GM23338 (cell line): ENCODE data around the gene C14orf180. TPM values are rescaled to one million over a fixed set of nuclear protein-coding genes. Genes with fewer than 3 reads are reported as not detected.

Source experiments
- ATAC-seq: fragments of 200-7000 bp; cut with Tn5 transposase; 3 replicates; pipeline ENCODE4 v1.9.1; 2020
- DNase-seq: peaks from one replicate; pipeline ENCODE4 v3.0.0-alpha.2; 2015; ENCODE audit warnings: low spot score
- H2AFZ ChIP-seq: fragments of 200-600 bp; sonication (generic); 2 replicates; pipeline ENCODE4 v1.8.0; 2016; ENCODE audit warnings: antibody characterized with exemption, mild to moderate bottlenecking, moderate library complexity
- H3F3A ChIP-seq: fragments of 200-600 bp; sonication (generic); replicated peaks from 2 replicates; pipeline ENCODE4 v1.8.0; 2017; ENCODE audit warnings: antibody characterized with exemption, mixed run types, low read depth
- H3K27ac ChIP-seq: fragments of 200-600 bp; sonication (generic); 2 replicates; pipeline ENCODE4 v1.6.1; 2016; ENCODE audit warnings: low read depth
- H3K27me3 ChIP-seq: fragments of 200-600 bp; sonication (generic); 2 replicates; pipeline ENCODE4 v1.8.0; 2016; ENCODE audit warnings: mild to moderate bottlenecking, mixed run types, moderate library complexity; ENCODE audit not compliant: insufficient read depth
- H3K36me3 ChIP-seq: fragments of 200-600 bp; sonication (generic); 2 replicates; pipeline ENCODE4 v1.8.0; 2016; ENCODE audit warnings: mild to moderate bottlenecking; ENCODE audit not compliant: insufficient read depth
- H3K4me1 ChIP-seq: fragments of 200-600 bp; sonication (generic); 2 replicates; pipeline ENCODE4 v1.8.0; 2016; ENCODE audit warnings: mild to moderate bottlenecking, moderate library complexity; ENCODE audit not compliant: insufficient read depth
- H3K4me2 ChIP-seq: fragments of 200-600 bp; sonication (generic); 2 replicates; pipeline ENCODE4 v1.7.1; 2017; ENCODE audit warnings: mixed run types
- H3K4me3 ChIP-seq: fragments of 200-600 bp; sonication (generic); 2 replicates; pipeline ENCODE4 v1.6.1; 2016; ENCODE audit warnings: mixed run types
- H3K79me2 ChIP-seq: fragments of 200-600 bp; sonication (generic); replicated peaks from 2 replicates; pipeline ENCODE4 v1.8.0; 2017; ENCODE audit warnings: mild to moderate bottlenecking; ENCODE audit not compliant: insufficient read depth
- H3K9me2 ChIP-seq: fragments of 200-600 bp; sonication (generic); 2 replicates; pipeline ENCODE4 v1.8.0; 2017; ENCODE audit not compliant: insufficient read depth
- H4K20me1 ChIP-seq: fragments of 200-600 bp; sonication (generic); replicated peaks from 2 replicates; pipeline ENCODE4 v1.8.0; 2017; ENCODE audit warnings: mild to moderate bottlenecking; ENCODE audit not compliant: insufficient read depth
- H3K27ac Mint-ChIP-seq: 2 replicates; pipeline ENCODE4 v1.8.0; 2020; ENCODE audit warnings: inconsistent platforms, mild to moderate bottlenecking, moderate library complexity, mixed read lengths
- H3K27me3 Mint-ChIP-seq: 3 replicates; pipeline ENCODE4 v1.8.0; 2022; ENCODE audit warnings: low read depth, mild to moderate bottlenecking, moderate library complexity, mixed read lengths, inconsistent platforms; ENCODE audit not compliant: insufficient read depth, poor library complexity
- H3K36me3 Mint-ChIP-seq: 3 replicates; pipeline ENCODE4 v1.8.0; 2021; ENCODE audit warnings: low read depth, mild to moderate bottlenecking, inconsistent platforms, moderate library complexity, mixed read lengths
- H3K4me1 Mint-ChIP-seq: 3 replicates; pipeline ENCODE4 v1.8.0; 2020; ENCODE audit warnings: mild to moderate bottlenecking, inconsistent platforms, mixed read lengths
- H3K4me3 Mint-ChIP-seq: 3 replicates; pipeline ENCODE4 v1.8.0; 2021; ENCODE audit warnings: moderate library complexity, mild to moderate bottlenecking, inconsistent platforms, mixed read lengths
- H3K9me3 Mint-ChIP-seq: 3 replicates; pipeline ENCODE4 v1.8.0; 2020; ENCODE audit warnings: moderate library complexity, mild to moderate bottlenecking, inconsistent platforms, mixed read lengths
- CREB1 ChIP-seq: fragments of 250-450 bp; sonication (Bioruptor Pico); IDR thresholded peaks from 2 replicates; pipeline ENCODE4 v1.5.0; 2020; ENCODE audit warnings: low read depth, mild to moderate bottlenecking, moderate library complexity
- CTCF ChIP-seq, 2 experiments: fragments of 200-600 bp in 1 of 2; sonication (generic) in 1 of 2; conservative IDR thresholded peaks; 2 replicates each; pipeline versions ENCODE4 v1.5.1 to v1.6.1; 2016 to 2017; ENCODE audit warnings: antibody characterized with exemption in 2 of 2, low read depth in 2 of 2, mild to moderate bottlenecking in 2 of 2, moderate library complexity in 1 of 2
- ETS1 ChIP-seq: IDR thresholded peaks from 2 replicates; pipeline ENCODE4 v1.6.1; 2016; ENCODE audit warnings: antibody characterized with exemption
- EZH2 ChIP-seq: fragments of 200-600 bp; sonication (generic); IDR thresholded peaks from one replicate; pipeline ENCODE4 v1.8.0; 2017; ENCODE audit warnings: antibody characterized with exemption, mild to moderate bottlenecking, low read depth; ENCODE audit not compliant: unreplicated experiment
- EZH2phosphoT487 ChIP-seq: fragments of 200-600 bp; sonication (generic); IDR thresholded peaks from one replicate; pipeline ENCODE4 v1.8.1; 2018; ENCODE audit warnings: antibody characterized with exemption; ENCODE audit not compliant: unreplicated experiment
- JUNB ChIP-seq: IDR thresholded peaks from one replicate; pipeline ENCODE4 v1.6.1; 2016; ENCODE audit warnings: antibody characterized with exemption; ENCODE audit not compliant: unreplicated experiment
- NANOG ChIP-seq: IDR thresholded peaks from 2 replicates; pipeline ENCODE4 v1.6.1; 2016; ENCODE audit warnings: antibody characterized with exemption, borderline replicate concordance
- POLR2AphosphoS5 ChIP-seq: IDR thresholded peaks from 2 replicates; pipeline ENCODE4 v1.6.1; 2016; ENCODE audit warnings: antibody characterized with exemption, low read depth
- REST ChIP-seq: IDR thresholded peaks from one replicate; pipeline ENCODE4 v1.6.1; 2018; ENCODE audit warnings: antibody characterized with exemption; ENCODE audit not compliant: unreplicated experiment
- STAT1 ChIP-seq: IDR thresholded peaks from one replicate; pipeline ENCODE4 v1.6.1; 2016; ENCODE audit warnings: antibody characterized with exemption; ENCODE audit not compliant: unreplicated experiment
- ZNF114 ChIP-seq: fragments of 250-450 bp; sonication (Bioruptor Pico); IDR thresholded peaks from 2 replicates; pipeline ENCODE4 v1.5.0; 2020; ENCODE audit warnings: mild to moderate bottlenecking, moderate library complexity
- ZNF331 ChIP-seq: fragments of 250-450 bp; sonication (Bioruptor Pico); IDR thresholded peaks from 2 replicates; pipeline ENCODE4 v1.5.0; 2020; ENCODE audit warnings: low read depth, mild to moderate bottlenecking, moderate library complexity
- ZNF462 ChIP-seq: fragments of 250-450 bp; sonication (Bioruptor Pico); IDR thresholded peaks from 2 replicates; pipeline ENCODE4 v1.5.0; 2020; ENCODE audit warnings: mild to moderate bottlenecking, moderate library complexity
- polyA plus RNA-seq: library from polyadenylated mRNA; unstranded; fragments of >200 nt; fragmentation: Nextera tagmentation; extraction: Ambion mirVana; gene quantifications from 2 replicates; pipeline ENCODE4 v1.2.1, GENCODE V29; 2016
- total RNA-seq: library from RNA; depleted of rRNA; stranded (reverse); fragments of >200 nt; shearing (Covaris generic); gene quantifications from 2 replicates; pipeline ENCODE4 v1.2.3, GENCODE V29; 2014

C14orf180 gene
- total and polyA plus RNA-seq, 2 experiments from 2014 or later = not detected

- H3K4me3 ChIP-seq = no peak overlapping the region
- H3K36me3 ChIP-seq = no peaks in the 10 kb centered on the region
- TF ChIP-seq ZNF331 (CRISPR knock-in tag) (no peak), EZH2phosphoT487 (no peak), CREB1 (CRISPR knock-in tag) (no peak), POLR2AphosphoS5 (no peak), EZH2 (no peak), ETS1 (no peak), JUNB (no peak), ZNF114 (CRISPR knock-in tag) (no peak), STAT1 (no peak), ZNF462 (CRISPR knock-in tag) (no peak), REST (no peak), NANOG (no peak), CTCF (conservative IDR thresholded peaks at IDR 0.05; ENCODE audit: low read depth in 2 of 2) (no peak)
- peaks cover 7% of the 10 kb centered on the region; the same call in 1 of the 2 replicates for H3K9me2 ChIP-seq
- peaks cover 14% of the 10 kb centered on the region for H3K36me3 Mint-ChIP-seq
- no peaks in the 10 kb centered on the region for H4K20me1 ChIP-seq
- H3K79me2 ChIP-seq = no peaks in the 10 kb centered on the region
- H3K4me2 ChIP-seq = no peak overlapping the region
- ATAC-seq (no peak), DNase-seq (no peak)
- no peak overlapping the region for H3K4me3 Mint-ChIP-seq
- peaks cover 4% of the 10 kb centered on the region for H3K27me3 Mint-ChIP-seq
- peaks cover 32% of the 10 kb centered on the region for H3K9me3 Mint-ChIP-seq
- H3K27me3 ChIP-seq = no peaks in the 10 kb centered on the region
- H3F3A ChIP-seq = no peaks in the 10 kb centered on the region
- H2AFZ ChIP-seq = no peak overlapping the region
- H3K4me1 Mint-ChIP-seq = no peaks in the 10 kb centered on the region
- H3K27ac ChIP-seq = no peak overlapping the region
- no peaks in the 10 kb centered on the region for H3K4me1 ChIP-seq
- H3K27ac Mint-ChIP-seq = no peak overlapping the region
These were observed 48.9 kb upstream of the C14orf180 start for GRCh38 chr14:104530646-104531045.
